Cardiac fibroblast (primary cell): Measurements from ENCODE around the gene TBC1D24.

Source experiments
- DNase-seq, 2 donors: peaks; one replicate each; pipeline versions ENCODE4 v3.0.0 to v3.0.0-alpha.2; 2010; ENCODE audit warnings: low read depth in 2 of 2
- H3K4me3 ChIP-seq, 2 donors: replicated peaks in 1 of 2; 1 replicate in 1 of 2; 2 replicates in 1 of 2; pipeline ENCODE4 v1.5.1; 2011; ENCODE audit warnings: low read depth in 2 of 2, low read length in 2 of 2, mild to moderate bottlenecking in 2 of 2, moderate library complexity in 1 of 2
- CTCF ChIP-seq: IDR thresholded peaks from one replicate; pipeline ENCODE4 v1.5.1; 2011; ENCODE audit warnings: low read depth, mild to moderate bottlenecking, low read length, inconsistent platforms

The TBC1D24 gene

GRCh38 chr16:2526135-2526534 is 51.2 kb downstream of the TBC1D24 start:
- no peak for TF ChIP-seq CTCF
- DNase-seq = no peak
- H3K4me3 ChIP-seq = no peak overlapping the region

- DNase-seq = no peak
- H3K4me3 ChIP-seq = no peak overlapping the region
- no peak for TF ChIP-seq CTCF
These were observed 52.3 kb downstream of the TBC1D24 start for GRCh38 chr16:2527071-2527783.

GRCh38 chr16:2527784-2528100 is 52.8 kb downstream of the TBC1D24 start:
- H3K4me3 ChIP-seq = no peak overlapping the region
- no peak for TF ChIP-seq CTCF
- no peak for DNase-seq

GRCh38 chr16:2528161-2529060 is 53.5 kb downstream of the TBC1D24 start:
- H3K4me3 ChIP-seq = no peak overlapping the region
- no peak for DNase-seq
- TF ChIP-seq CTCF = no peak

GRCh38 chr16:2529061-2529931 is 54.4 kb downstream of the TBC1D24 start:
- no peak overlapping the region for H3K4me3 ChIP-seq
- no peak for DNase-seq
- no peak for TF ChIP-seq CTCF

GRCh38 chr16:2529961-2530628 is 55.2 kb downstream of the TBC1D24 start:
- DNase-seq = no peak
- no peak for TF ChIP-seq CTCF
- H3K4me3 ChIP-seq = no peak overlapping the region
